ENCODE data around the gene SCG5.

The SCG5 gene

DNA sequence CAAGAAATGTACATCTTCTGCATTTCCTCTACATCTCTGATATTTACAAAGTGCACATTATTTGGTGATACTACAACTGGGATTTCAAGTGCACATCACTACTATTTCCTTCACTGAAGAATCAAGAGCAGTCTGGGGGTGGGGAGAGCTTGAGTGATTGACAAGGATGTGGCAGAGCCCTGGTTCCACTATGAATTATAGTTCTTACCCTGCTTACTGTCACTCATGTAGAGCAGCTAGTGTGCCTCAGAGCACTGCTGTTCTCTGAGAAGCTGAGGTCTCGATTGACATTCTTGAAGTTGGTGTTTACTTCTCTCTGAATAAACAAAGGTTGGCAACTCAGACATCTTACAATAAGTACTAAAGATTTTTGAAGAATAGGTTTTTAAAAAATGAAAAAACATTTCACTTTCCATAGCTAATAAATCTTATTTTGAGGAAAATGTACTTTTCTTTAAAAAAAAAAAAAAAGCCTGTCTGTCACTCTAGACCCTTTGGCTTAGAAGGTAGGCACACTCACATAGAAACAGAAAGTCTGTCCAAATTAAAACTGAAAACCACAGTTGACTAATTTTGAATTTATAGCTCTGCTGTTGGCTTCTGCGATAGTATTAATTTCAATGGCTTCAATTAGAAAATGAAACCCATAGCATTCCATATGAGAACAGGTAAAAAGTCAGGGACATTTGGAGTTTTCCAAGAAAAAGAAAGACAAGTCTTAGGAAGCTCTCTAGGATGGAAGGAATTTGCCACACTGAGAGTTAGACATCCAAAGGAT, 81.8 kb downstream of the SCG5 start:
- TF ChIP-seq, protein P1, sequence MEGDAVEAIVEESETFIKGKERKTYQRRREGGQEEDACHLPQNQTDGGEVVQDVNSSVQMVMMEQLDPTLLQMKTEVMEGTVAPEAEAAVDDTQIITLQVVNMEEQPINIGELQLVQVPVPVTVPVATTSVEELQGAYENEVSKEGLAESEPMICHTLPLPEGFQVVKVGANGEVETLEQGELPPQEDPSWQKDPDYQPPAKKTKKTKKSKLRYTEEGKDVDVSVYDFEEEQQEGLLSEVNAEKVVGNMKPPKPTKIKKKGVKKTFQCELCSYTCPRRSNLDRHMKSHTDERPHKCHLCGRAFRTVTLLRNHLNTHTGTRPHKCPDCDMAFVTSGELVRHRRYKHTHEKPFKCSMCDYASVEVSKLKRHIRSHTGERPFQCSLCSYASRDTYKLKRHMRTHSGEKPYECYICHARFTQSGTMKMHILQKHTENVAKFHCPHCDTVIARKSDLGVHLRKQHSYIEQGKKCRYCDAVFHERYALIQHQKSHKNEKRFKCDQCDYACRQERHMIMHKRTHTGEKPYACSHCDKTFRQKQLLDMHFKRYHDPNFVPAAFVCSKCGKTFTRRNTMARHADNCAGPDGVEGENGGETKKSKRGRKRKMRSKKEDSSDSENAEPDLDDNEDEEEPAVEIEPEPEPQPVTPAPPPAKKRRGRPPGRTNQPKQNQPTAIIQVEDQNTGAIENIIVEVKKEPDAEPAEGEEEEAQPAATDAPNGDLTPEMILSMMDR (IDR thresholded peaks at IDR 0.05): no peak
- Histone ChIP-seq H3K36me3 (no peaks in the 10 kb centered on the region), H3K9me3 (no peaks in the 10 kb centered on the region), H3K4me3 (ENCODE audit: low read depth in 1 of 2, low read length in 1 of 2) (no peak overlapping the region), H3K27ac (no peak overlapping the region), H3K27me3 (peaks cover 74% of the 10 kb centered on the region), H3K4me1 (ENCODE audit: control insufficient read depth in 1 of 2, insufficient read depth in 1 of 2, low read depth in 1 of 2, low read length in 1 of 2) (peaks cover 0 to 5% of the 10 kb centered on the region in 2 experiments)

DNA sequence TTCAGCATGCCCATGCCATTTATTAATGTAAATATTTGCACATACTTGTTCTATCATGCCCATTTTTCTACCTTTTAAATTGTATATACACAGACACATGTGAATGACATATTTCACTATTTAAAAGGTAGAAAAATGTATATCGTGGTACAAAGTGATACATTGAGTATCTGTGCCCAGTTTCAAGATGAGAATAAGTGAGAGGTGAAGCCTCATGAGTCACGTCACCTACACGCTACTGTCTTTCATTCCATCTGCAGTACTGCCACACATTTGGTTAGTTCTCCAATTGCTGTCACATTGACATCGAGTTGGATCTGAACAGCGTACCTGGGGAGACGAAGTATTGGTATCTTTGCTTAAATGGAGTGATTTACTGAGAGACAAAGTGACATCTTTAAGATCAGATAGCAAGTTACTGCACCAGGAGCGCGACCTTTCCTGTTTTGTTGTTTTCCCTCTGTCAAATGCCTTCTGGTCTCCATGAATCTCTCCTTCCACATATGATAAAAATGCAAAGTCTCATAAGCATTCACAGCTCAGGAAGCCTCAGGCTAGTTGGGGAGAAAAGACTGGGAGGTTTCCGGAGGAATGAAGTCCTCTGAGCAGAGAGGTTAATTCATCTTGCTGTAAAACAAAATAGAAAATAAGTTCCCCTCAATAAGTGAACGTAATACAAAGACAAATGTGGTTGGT, 88.3 kb downstream of the SCG5 start:
- H3K27ac ChIP-seq: no peak overlapping the region
- TF ChIP-seq, protein P1 (IDR thresholded peaks at IDR 0.05): no peak
- H3K27me3 ChIP-seq: peaks cover 45% of the 10 kb centered on the region
- no peaks in the 10 kb centered on the region for H3K36me3 ChIP-seq
- H3K4me1 ChIP-seq (ENCODE audit: control insufficient read depth in 1 of 2, insufficient read depth in 1 of 2, low read depth in 1 of 2, low read length in 1 of 2): no peaks in the 10 kb centered on the region
- no peaks in the 10 kb centered on the region for H3K9me3 ChIP-seq
- H3K4me3 ChIP-seq (ENCODE audit: low read depth in 1 of 2, low read length in 1 of 2): no peak overlapping the region

DNA sequence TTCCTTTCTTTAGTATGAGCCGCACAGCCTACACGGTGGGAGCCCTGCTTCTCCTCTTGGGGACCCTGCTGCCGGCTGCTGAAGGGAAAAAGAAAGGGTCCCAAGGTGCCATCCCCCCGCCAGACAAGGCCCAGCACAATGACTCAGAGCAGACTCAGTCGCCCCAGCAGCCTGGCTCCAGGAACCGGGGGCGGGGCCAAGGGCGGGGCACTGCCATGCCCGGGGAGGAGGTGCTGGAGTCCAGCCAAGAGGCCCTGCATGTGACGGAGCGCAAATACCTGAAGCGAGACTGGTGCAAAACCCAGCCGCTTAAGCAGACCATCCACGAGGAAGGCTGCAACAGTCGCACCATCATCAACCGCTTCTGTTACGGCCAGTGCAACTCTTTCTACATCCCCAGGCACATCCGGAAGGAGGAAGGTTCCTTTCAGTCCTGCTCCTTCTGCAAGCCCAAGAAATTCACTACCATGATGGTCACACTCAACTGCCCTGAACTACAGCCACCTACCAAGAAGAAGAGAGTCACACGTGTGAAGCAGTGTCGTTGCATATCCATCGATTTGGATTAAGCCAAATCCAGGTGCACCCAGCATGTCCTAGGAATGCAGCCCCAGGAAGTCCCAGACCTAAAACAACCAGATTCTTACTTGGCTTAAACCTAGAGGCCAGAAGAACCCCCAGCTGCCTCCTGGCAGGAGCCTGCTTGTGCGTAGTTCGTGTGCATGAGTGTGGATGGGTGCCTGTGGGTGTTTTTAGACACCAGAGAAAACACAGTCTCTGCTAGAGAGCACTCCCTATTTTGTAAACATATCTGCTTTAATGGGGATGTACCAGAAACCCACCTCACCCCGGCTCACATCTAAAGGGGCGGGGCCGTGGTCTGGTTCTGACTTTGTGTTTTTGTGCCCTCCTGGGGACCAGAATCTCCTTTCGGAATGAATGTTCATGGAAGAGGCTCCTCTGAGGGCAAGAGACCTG, 89.5 kb downstream of the SCG5 start:
- TF ChIP-seq, protein P1 (IDR thresholded peaks at IDR 0.05): no peak
- peaks cover 45% of the 10 kb centered on the region for H3K27me3 ChIP-seq
- no peaks in the 10 kb centered on the region for H3K36me3 ChIP-seq
- no peaks in the 10 kb centered on the region for H3K9me3 ChIP-seq
- H3K4me1 ChIP-seq (ENCODE audit: control insufficient read depth in 1 of 2, insufficient read depth in 1 of 2, low read depth in 1 of 2, low read length in 1 of 2): no peaks in the 10 kb centered on the region
- no peak overlapping the region for H3K27ac ChIP-seq
- no peak overlapping the region for H3K4me3 ChIP-seq (ENCODE audit: low read depth in 1 of 2, low read length in 1 of 2)

DNA sequence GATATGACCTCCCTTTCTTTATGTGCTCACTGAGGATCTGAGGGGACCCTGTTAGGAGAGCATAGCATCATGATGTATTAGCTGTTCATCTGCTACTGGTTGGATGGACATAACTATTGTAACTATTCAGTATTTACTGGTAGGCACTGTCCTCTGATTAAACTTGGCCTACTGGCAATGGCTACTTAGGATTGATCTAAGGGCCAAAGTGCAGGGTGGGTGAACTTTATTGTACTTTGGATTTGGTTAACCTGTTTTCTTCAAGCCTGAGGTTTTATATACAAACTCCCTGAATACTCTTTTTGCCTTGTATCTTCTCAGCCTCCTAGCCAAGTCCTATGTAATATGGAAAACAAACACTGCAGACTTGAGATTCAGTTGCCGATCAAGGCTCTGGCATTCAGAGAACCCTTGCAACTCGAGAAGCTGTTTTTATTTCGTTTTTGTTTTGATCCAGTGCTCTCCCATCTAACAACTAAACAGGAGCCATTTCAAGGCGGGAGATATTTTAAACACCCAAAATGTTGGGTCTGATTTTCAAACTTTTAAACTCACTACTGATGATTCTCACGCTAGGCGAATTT, 91.2 kb downstream of the SCG5 start:
- Histone ChIP-seq H3K4me1 (ENCODE audit: control insufficient read depth in 1 of 2, insufficient read depth in 1 of 2, low read depth in 1 of 2, low read length in 1 of 2) (no peaks in the 10 kb centered on the region), H3K4me3 (ENCODE audit: low read depth in 1 of 2, low read length in 1 of 2) (no peak overlapping the region), H3K36me3 (no peaks in the 10 kb centered on the region), H3K27ac (no peak overlapping the region), H3K27me3 (peaks cover 47% of the 10 kb centered on the region), H3K9me3 (no peaks in the 10 kb centered on the region)
- TF ChIP-seq, protein P1 (IDR thresholded peaks at IDR 0.05): no peak

DNA sequence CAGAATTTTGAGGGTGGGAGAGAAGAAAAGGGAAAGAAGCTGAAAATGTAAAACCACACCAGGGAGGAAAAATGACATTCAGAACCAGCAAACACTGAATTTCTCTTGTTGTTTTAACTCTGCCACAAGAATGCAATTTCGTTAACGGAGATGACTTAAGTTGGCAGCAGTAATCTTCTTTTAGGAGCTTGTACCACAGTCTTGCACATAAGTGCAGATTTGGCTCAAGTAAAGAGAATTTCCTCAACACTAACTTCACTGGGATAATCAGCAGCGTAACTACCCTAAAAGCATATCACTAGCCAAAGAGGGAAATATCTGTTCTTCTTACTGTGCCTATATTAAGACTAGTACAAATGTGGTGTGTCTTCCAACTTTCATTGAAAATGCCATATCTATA, 91.8 kb downstream of the SCG5 start:
- no peaks in the 10 kb centered on the region for H3K36me3 ChIP-seq

More for the DNA sequence above, 91.8 kb downstream of the SCG5 start:
- H3K4me3 ChIP-seq (ENCODE audit: low read depth in 1 of 2, low read length in 1 of 2): no peak overlapping the region
- no peaks in the 10 kb centered on the region for H3K4me1 ChIP-seq (ENCODE audit: control insufficient read depth in 1 of 2, insufficient read depth in 1 of 2, low read depth in 1 of 2, low read length in 1 of 2)
- no peaks in the 10 kb centered on the region for H3K9me3 ChIP-seq
- H3K27me3 ChIP-seq: peaks cover 46% of the 10 kb centered on the region
- TF ChIP-seq, protein P1 (IDR thresholded peaks at IDR 0.05): no peak
- H3K27ac ChIP-seq: no peak overlapping the region
